GM18873 (cell line): ENCODE data around the gene FANCE.
"Not testable (repeated sequence)": the region's sequence is repeated elsewhere in the genome, so short reads cannot be mapped to it uniquely, and the experiment has no call there.

Experiments used
- ATAC-seq: cut with Tn5 transposase; IDR thresholded peaks from one replicate; pipeline ENCODE4 v1.9.1; 2021; ENCODE audit warnings: mild to moderate bottlenecking, moderate library complexity, moderate number of reproducible peaks; ENCODE audit not compliant: unreplicated experiment, low FRiP score

FANCE gene

DNA sequence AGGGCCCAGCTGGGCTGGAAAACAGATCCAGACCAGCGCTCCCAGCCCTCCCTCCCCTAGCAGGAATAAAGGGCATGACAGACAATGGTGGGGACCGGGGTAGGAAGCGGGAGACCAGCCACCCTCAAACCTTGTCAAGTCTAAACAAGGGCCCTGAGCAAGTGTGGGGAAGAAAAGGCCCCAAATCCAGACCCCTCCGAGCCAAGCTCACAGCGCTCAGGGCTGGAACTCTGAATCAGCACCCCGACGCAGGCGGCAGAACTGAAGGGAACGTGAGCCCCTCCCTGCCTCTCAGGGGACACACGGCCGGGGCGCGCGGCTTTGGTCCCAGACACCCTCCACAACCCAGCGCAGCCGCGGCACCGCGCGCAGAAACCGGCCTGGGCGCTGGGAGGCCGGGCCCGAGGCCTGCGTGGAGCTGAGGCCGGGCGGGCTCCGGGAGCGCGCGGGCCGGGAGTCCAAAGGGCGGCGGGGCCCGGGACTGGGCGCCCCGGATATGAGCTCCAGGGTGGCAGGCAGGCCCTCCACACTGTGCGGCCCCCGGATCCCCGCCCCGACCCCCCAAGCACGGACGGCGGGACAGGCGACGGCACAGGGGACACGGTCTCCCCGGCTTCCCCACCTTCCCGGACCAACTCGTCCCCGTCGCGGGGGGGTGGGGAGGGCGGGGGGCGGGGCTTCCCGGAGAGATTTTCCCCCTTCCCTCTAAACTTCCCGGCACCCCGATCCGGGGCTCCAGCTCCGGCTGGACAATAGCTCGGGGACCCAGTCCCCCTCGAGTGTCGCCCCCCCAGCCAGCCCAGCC lies 44.1 kb downstream of the FANCE start:
- ATAC-seq = no peak

DNA sequence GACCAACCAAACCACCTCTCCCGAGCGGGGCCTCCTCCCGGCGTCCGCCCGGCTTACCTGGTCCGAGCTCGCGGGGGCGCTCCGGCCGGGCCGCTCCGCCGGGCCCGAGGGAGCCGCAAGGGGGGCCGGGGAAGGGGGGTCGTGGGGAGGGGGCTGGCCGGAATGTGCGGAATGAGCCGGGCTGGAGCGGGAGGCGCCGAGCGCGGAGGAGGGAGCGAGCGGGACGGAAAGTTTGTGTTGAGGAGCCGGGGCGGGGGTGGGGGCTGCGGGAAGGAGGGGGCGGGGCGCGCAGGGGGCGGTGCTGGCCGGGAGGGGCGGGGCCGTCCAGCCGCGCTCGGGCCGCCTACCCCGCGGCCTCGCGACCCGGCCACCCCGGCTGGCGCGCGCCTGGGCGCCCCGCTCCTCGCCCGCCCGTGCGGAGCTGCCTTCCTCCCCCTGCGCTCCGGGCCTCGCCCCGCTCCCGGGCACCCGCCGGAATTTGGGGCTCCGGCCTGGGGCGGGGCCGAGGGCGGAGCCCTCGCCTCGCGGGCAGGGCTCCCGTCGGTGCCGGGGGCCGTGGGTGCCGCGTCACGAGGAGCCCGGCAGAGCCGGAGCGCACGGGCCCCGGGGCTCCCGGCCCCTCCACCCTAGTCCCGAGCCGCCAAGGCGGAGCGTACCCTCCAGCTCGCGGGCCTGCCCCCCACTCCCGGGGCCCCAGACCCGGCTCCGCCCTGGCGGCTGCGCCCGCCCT lies 44.9 kb downstream of the FANCE start, which contains the start of gene TEAD3:
TEAD3 (minus strand) TSS at position 239 of the 730 bp plus-strand sequence.
- no peak for ATAC-seq

DNA sequence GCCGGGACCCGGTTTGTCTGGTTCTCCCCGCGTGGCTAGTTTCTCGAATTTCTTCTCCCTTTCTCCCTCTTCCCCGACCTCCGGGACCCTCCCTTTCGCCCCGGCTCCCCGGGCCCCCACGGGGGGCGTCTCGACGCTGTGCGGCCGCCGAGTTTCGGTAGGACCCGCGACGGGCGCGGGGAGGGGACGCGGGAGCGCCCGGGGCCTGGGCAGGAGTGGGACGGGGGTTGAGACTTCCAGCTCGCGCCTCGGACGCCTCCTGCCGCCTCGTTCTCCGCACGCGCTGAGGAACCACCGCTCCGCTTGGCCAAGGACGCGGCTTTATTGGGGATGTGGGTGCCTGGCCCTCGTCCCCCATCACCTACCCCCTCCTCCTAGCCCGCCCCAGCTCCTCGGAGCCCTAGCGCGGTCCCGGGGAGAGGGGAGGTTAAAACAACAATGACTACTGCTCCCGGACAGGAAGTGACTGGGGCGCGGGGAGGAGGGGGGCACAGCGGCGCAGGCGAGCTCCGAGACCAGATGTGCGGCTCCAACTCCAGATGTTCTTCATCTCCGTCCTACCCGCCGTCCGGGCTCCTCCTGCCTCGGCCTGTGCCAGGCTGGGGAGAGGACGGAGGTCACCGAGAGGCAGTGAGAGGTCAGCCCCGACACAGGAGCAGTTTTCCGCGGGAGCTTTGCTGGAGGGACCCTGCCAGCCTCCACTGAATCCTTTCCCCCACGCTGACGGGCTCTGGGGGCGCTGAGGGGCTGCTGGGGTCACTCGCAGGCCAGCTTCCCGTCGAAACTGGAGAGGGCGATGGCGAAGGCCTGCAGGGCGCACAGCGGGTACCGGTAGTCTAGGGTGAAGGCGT lies 45.7 kb downstream of the FANCE start:
- ATAC-seq = no peak

DNA sequence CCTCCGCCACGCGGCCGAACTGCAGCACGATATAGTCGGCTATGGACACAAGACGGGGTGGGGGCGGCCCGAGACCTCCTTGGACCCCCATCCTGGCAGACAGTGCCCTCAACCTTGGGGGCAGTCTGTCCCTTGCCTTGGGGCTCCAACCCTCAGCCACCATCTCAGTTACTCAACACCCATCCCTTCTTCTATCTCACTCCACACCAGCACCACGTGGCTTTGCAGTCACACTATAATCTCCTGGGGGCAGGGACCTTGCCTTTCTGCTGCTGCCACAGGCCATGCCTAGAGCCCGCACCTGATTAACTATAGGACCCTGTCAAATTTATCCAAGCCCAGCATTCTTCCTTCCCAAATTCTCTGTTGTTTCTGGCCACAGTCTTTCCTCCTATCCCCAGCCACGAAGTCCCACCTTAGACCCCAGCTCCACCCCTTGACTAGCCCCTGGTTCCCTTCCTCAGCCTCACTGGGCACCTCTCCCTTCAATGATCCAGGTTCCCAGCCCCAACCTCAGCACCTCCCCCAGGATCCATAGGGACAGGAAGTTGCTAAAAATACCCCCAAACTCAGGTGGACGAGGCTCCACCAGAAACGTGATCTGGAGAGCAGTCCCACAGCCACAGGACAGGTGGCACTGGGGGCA lies 46.4 kb downstream of the FANCE start:
- ATAC-seq = no peak

DNA sequence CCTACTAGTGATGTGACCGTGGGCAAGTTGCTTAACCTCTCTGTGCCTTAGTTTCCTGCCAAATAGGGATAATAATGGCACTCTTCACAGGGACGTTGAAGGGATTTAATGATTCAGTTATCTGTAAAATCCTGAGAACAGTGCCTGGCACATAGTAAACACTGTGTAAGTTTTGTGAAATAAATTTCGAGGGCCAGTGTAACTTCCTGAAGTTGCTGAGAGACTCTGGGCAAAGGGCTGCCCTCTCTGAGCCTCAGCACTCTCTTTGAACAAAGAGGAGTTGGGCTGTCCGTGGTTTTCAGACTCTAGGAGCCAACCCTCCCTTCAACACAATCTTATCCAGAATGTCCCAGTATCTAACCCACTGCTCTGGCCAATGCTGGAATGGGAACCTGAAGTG lies 47.2 kb downstream of the FANCE start:
- no peak for ATAC-seq

DNA sequence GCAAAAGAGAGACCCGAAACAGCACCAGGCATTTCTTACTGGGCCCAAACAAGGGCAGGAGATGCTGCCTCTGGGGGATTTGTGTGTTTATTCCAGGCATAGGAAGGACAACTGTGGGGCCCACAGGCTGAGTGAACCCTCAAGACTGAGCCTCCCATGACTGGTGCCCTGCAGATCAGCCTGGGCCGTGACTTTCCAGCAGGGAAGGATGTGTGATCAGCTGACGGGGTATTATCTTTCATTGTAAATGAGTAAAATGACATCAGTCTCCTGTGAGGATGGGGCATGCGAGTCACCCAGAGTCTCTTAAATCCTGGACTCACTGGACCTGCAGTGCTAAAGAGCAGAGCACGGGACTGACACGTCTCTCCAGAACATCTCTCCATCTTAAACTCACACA lies 48.6 kb downstream of the FANCE start:
- ATAC-seq = no peak

DNA sequence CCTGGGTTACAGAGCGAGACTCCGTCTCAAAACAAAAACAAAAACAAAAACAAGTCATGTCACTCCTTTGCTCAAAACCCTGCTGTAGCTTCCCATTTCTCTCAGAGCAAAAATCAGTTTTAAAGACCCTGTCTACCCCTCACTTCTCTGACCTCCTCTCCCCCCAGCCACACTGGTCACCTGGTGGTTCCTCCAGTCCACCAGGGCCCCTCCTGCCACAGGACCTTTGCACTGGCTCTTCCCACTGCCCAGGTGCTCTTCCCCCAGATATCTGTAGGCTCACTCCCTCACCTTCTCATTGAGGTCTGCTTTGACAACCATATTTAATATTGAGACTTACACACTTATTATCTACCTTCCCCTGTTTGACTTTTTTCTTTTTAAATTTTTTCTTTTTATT lies 49.6 kb downstream of the FANCE start:
- ATAC-seq = no peak

DNA sequence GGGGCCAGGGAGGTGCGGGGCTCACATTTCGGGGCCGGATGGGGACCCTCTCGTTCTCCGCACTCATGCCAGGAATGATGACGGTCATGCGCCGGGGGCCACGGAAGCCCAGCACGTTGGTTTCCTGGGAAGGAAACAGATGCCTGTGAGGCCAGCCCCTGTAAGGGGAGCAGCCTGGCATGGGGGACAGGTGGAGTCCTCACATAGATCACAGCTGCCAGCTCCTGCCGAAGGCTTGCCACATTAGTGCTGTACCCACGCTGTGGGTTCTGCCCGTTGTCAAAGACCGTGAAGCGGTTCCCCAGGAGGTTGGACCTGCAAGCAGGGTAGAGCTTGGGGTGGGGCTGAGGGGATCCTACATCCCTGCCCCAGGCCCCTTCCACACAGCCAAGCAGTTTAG lies 51.4 kb downstream of the FANCE start:
- no peak for ATAC-seq

DNA sequence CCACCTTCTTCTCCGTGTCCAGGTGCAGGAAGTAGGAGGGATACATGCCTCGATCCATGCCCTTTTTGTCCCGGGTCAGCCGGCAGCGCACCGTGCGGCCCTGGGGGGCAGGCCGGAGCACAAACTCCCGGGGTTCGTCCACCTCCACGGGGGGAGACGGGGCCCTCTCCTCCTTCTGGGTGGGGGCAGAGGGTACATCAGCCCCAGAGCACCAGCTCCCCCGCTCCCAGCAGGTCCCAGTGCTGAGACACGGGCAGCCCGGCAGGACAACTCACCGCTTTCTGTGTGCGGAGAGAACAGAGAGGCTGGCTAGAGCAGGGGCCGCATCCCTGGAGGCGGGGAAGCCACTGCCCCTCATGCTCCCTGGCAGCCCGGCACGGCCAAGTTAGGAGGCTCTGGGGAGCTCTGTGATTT lies 53.9 kb downstream of the FANCE start:
- ATAC-seq = no peak

DNA sequence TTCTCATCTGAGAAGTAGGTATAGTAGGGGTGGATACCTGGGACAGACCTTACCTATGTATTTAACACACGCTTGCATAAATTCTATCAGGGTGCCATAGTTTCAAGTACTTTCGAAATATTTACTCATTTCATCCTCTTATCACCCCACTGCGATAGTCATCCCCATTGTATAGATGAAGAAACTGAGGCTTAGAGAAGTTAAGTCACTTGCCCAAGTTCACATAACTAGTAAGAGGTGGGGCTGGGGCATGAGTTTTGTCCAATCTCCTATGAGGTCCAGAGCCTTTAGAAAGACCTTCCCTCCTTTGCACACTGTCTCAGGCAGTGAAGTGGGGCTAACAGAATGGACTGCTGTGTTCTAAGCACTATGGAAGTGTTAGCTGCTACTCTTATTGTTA lies 54.4 kb downstream of the FANCE start:
- ATAC-seq = no peak

DNA sequence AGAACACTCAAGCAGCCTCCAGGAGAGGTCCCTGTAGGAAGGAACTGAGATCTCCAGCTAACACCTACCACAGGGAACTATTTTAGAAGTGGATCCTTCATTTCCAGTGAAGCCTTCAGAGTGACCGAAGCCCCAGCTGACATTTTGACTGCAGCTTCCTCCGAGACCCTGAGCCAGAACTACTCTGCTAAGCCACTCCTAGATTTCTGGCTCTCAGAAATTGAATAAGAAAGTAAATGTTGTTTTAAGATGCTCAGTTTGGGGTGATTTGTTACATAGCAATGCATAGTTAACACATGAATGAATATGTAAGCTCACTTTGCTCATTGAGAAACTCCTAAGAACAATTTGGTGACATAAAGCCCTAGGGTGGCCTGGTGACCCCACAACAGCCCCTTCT lies 55.1 kb downstream of the FANCE start:
- ATAC-seq = no peak

DNA sequence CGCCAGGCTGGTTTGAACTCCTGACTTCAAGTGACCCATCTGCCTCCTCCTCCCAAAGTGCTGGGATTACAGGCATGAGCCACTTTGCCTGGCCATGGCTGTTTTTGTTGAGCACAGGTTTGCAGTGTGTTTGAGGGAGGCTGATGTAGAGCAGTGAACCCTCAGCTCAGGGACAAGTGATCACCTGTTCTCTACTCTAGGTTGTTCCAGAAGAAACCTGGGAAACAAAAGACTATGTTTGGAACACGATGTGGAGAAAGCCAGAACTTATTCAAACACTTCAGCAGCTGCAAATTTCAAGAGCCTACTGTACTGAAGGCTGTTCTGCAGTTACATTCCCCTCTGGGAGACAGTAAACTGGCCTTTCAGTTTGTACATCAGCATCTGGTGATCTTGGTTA lies 55.9 kb downstream of the FANCE start:
- ATAC-seq = no peak

DNA sequence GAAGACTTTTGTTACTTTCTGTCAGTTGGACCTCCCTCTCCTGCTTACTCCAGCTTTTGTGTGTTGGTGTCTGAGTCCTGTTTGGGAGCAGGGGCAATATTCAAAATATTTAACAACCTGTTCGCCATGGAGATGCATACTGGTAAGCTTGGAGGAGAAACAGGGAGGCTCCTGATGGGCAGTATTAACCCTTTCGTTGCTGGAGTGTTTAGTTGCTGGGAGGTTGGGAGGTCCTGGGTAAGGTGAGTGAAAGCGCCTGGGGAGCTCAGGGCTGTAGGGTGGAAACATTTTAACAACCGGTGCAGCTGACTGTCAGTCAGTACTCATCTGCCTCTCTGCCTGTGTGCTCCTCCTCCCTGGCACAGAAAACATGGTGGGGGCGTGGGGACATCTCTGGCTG lies 56.4 kb downstream of the FANCE start:
- ATAC-seq = no peak

DNA sequence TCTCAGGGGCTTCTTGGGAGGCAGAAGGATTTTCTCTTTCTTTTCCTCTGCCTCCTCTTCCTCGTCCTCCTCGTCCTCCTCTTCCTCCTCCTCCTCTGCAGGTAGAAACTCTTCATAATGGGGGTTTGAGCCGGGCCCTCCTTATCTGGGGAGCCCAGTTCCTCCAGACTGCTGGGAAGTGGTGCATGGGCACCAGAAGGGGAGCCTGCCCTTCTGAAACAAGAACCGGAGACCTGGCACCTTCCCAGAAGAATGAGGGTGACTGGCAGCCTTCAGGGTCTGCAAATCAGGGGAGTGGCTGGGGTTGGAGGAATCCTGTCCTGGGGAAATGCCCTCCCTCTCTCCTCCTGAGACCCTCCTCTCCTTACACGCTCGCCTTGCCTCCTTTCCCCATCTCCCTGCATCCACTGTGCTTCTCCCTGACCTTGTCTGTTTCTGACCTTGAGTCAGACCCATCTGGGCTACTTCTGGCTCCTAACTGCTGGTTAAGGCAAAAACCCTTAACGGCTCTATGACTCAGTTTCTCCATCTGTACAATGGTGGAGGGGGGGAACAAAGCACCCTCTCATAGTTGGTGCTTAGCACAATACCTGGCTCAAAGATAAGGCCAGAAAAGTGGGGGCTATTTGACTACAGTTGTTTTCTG lies 58.9 kb downstream of the FANCE start:
- no peak for ATAC-seq

DNA sequence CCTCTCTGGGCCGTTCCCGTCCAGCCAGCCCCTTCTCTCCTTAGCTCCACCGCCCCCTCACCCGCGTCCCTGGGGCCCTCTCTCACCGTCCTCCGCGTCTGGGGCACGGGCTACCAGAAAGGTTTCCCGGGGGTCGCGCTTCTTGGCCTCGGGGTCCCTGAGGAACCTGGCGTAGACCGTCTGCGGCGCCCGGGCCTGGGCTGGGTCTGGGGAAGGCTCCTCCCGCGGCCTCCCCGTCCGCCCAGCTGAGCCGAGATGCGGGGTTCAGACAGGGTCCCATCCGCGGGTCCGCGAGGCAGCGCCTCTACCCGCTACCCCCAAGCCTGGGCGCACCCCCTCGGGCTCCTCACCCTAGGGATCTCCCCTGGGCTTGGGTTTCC lies 59.4 kb downstream of the FANCE start:
- ATAC-seq = no peak

DNA sequence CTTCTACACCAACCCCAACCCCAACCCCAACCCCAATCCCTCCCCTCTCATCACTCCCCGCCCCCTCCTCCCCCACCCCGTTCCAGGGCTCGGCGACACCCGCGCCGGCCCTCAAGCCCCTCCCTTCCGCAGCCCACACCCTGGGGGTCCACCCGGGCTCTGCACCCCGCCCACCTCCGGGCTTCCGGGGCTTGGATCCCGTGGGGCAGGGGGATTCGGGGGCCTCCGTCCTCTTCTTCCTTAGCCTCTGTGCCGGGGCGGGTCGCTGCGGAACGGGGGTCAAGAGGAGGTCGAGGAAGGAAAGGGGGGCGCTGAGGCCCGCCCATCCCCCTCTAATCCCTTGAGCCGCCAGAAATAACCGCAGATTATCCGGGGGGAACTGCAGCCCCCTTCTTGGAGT lies 59.9 kb downstream of the FANCE start:
- ATAC-seq = no peak

DNA sequence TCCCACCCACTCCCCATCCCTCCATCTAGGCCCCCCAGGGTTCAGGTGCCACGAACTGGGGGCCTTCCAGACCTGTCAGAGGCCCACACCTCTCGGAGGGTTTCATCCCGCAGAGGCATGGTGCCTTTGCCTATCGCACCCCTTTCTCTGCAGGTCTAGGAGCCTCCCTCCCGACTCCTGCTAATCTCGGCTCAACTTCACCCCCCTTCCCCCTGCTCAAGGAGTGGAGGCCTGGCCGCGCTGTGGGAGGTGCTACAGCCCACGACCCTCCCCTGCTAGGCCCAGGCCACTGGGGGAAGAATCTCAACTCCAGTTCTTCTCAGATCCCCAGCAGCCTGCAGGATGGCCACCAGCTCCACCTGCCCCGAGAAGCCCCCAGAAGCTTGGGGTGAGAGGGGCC lies 60.6 kb downstream of the FANCE start, which contains the start of gene TULP1:
TULP1 (minus strand) TSS at position 157 of the 400 bp plus-strand sequence; CDS start at position 119, 38 bp downstream.
- ATAC-seq = no peak

DNA sequence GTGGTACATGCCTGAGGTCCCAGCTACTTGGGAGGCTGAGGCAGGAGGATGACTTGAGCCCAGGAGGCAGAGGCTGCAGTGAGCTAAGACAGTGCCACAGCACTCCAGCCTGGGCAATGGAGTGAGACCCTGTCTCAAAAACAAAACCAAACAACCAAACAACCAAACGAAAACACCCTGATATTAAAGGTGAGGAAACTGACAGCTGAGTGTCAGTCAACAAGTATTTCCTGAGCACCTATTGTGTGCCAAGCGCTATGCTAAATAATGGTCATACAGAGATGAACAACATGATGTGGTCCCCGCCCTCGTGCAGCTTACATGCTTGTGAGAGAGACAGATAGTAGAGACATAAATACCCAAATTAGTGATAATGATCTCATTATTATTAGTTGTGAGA lies 62.4 kb downstream of the FANCE start:
- no peak for ATAC-seq

DNA sequence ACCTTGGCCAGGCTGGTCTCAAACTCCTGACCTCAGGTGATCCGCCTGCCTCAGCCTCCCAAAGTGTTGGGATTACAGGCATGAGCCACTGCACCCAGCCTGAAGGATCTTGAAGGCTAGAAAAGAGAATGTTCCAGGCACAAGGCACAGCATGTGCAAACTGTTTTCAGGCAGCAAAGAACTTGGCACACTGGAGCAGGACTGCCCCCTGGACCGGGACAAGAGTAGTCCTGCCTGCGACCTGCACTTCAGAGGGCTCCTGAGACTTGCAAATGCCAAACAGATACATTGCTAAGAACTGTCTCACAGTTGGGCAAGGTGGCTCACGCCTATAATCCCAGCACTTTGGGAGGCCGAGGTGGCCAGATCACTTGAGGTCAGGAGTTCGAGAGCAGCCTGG lies 63.8 kb downstream of the FANCE start:
- not testable (repeated sequence) for ATAC-seq
